H1 (cell line): ENCODE results near the gene DCXR. TPM values are rescaled to one million over a fixed set of nuclear protein-coding genes. Genes with fewer than 3 reads are reported as not detected.

Source experiments
- CTCF ChIA-PET: fragments of 300-600 bp; sonication (Branson Sonifier 250); formaldehyde crosslinking; loops from one replicate; lab custom pipeline; 2021; ENCODE audit not compliant: partially characterized antibody; lab: Charles Lee
- POLR2A ChIA-PET: fragments of 300-600 bp; sonication (Branson Sonifier 250); formaldehyde crosslinking; loops from one replicate; lab custom pipeline; 2021; ENCODE audit warnings: inconsistent platforms; ENCODE audit not compliant: partially characterized antibody; lab: Charles Lee
- DNase-seq, 2 experiments: peaks; one replicate each; pipeline versions ENCODE4 v3.0.0 to v3.0.0-alpha.2; 2010 to 2022; ENCODE audit warnings: low spot score in 2 of 2, low read depth in 1 of 2, mixed read lengths in 1 of 2
- FAIRE-seq: peaks from 2 replicates; lab custom pipeline; 2011; peaks lifted over from hg19 to GRCh38; lab: Jason Lieb, UNC
- H2AFZ ChIP-seq: 2 replicates; pipeline ENCODE4 v1.8.1; 2012; ENCODE audit warnings: low read length, inconsistent platforms
- H2AK5ac ChIP-seq: 2 replicates; pipeline ENCODE4 v1.6.1; 2013; ENCODE audit warnings: low read depth, low read length
- H2BK120ac ChIP-seq: replicated peaks from 2 replicates; pipeline ENCODE3; 2013; ENCODE audit warnings: low read depth, low read length, inconsistent platforms
- H2BK12ac ChIP-seq: 2 replicates; pipeline ENCODE4 v1.6.1; 2013; ENCODE audit warnings: low read depth, low read length
- H2BK15ac ChIP-seq: 2 replicates; pipeline ENCODE4 v1.6.1; 2013; ENCODE audit warnings: low read length
- H2BK20ac ChIP-seq: 2 replicates; pipeline ENCODE4 v1.6.1; 2013; ENCODE audit warnings: low read length
- H2BK5ac ChIP-seq: 2 replicates; pipeline ENCODE4 v1.6.1; 2013; ENCODE audit warnings: low read depth, low read length
- H3K14ac ChIP-seq: 2 replicates; pipeline ENCODE4 v1.6.1; 2013; ENCODE audit warnings: inconsistent platforms; ENCODE audit not compliant: insufficient read length
- H3K18ac ChIP-seq: 2 replicates; pipeline ENCODE4 v1.6.1; 2013; ENCODE audit warnings: low read length; ENCODE audit errors: extremely low read depth
- H3K23ac ChIP-seq: 2 replicates; pipeline ENCODE4 v1.6.1; 2013; ENCODE audit warnings: inconsistent platforms; ENCODE audit not compliant: insufficient read length
- H3K23me2 ChIP-seq: 2 replicates; pipeline ENCODE4 v1.6.1; 2013; ENCODE audit warnings: low read depth, low read length
- H3K27ac ChIP-seq: 2 replicates; pipeline ENCODE4 v1.6.1; 2011; ENCODE audit warnings: low read depth, low read length, inconsistent platforms
- H3K27me3 ChIP-seq, 4 experiments: replicated peaks in 1 of 4; 1 replicate in 1 of 4; 2 replicates in 3 of 4; pipeline versions ENCODE4 v1.6.1 to v1.8.1; 2011 to 2013; ENCODE audit warnings: low read length in 3 of 4, mild to moderate bottlenecking in 3 of 4, inconsistent platforms in 2 of 4, mixed read lengths in 2 of 4, moderate library complexity in 1 of 4; ENCODE audit not compliant: control insufficient read depth in 3 of 4, insufficient read depth in 3 of 4; ENCODE audit errors: extremely low read depth in 1 of 4
- H3K36me3 ChIP-seq, 4 experiments: 2 replicates each; pipeline versions ENCODE4 v1.6.1 to v1.8.1; 2011 to 2013; ENCODE audit warnings: mild to moderate bottlenecking in 4 of 4, low read length in 3 of 4, moderate library complexity in 2 of 4, control low read depth in 1 of 4, inconsistent platforms in 1 of 4; ENCODE audit not compliant: insufficient read depth in 4 of 4, control insufficient read depth in 2 of 4
- H3K4ac ChIP-seq: replicated peaks from 2 replicates; pipeline ENCODE3; 2013; ENCODE audit warnings: low read length, low read depth, mixed read lengths, inconsistent platforms; ENCODE audit not compliant: insufficient read length
- H3K4me1 ChIP-seq, 4 experiments: replicated peaks in 1 of 4; 1 replicate in 1 of 4; 2 replicates in 3 of 4; pipeline versions ENCODE4 v1.6.1 to v1.8.1; 2011 to 2013; ENCODE audit warnings: low read length in 3 of 4, inconsistent platforms in 2 of 4, mixed read lengths in 1 of 4; ENCODE audit not compliant: insufficient read depth in 4 of 4, control insufficient read depth in 3 of 4
- H3K4me2 ChIP-seq, 2 experiments: 2 replicates each; pipeline versions ENCODE4 v1.6.1 to v1.8.1; 2011 to 2013; ENCODE audit warnings: low read depth in 2 of 2, low read length in 2 of 2, control low read depth in 1 of 2, inconsistent platforms in 1 of 2, mild to moderate bottlenecking in 1 of 2; ENCODE audit not compliant: insufficient read depth in 1 of 2
- H3K4me3 ChIP-seq, 4 experiments: fragments of 200-600, 300-600 bp in 1 of 4; sonication (generic), shearing (Covaris generic), sonication (Bioruptor Twin) in 1 of 4; 2 replicates each; pipeline versions ENCODE4 v1.5.1 to v1.8.1; 2011 to 2016; ENCODE audit warnings: low read length in 4 of 4, low read depth in 3 of 4, control low read depth in 2 of 4, inconsistent platforms in 2 of 4, mild to moderate bottlenecking in 2 of 4, mixed read lengths in 1 of 4, moderate library complexity in 1 of 4; ENCODE audit not compliant: insufficient read depth in 2 of 4; ENCODE audit errors: extremely low read depth in 1 of 4
- H3K56ac ChIP-seq: replicated peaks from 2 replicates; pipeline ENCODE3; 2013; ENCODE audit warnings: low read depth, mild to moderate bottlenecking, mixed read lengths, low read length, inconsistent platforms; ENCODE audit not compliant: insufficient read length
- H3K79me1 ChIP-seq: 2 replicates; pipeline ENCODE4 v1.6.1; 2013; ENCODE audit warnings: low read depth, low read length, control low read depth
- H3K79me2 ChIP-seq, 2 experiments: 2 replicates each; pipeline versions ENCODE4 v1.6.1 to v1.8.1; 2012 to 2013; ENCODE audit warnings: low read length in 2 of 2, mild to moderate bottlenecking in 2 of 2, inconsistent platforms in 1 of 2; ENCODE audit not compliant: insufficient read depth in 2 of 2, control insufficient read depth in 1 of 2
- H3K9ac ChIP-seq, 4 experiments: replicated peaks in 1 of 4; 1 replicate in 1 of 4; 2 replicates in 3 of 4; pipeline versions ENCODE4 v1.6.1 to v1.8.1; 2011 to 2013; ENCODE audit warnings: low read depth in 3 of 4, low read length in 3 of 4, control low read depth in 2 of 4, mild to moderate bottlenecking in 2 of 4, moderate library complexity in 2 of 4, inconsistent platforms in 1 of 4; ENCODE audit errors: extremely low read depth in 1 of 4
- H3K9me3 ChIP-seq, 2 experiments: 2 replicates each; pipeline versions ENCODE4 v1.6.1 to v1.8.1; 2012 to 2013; ENCODE audit warnings: mild to moderate bottlenecking in 2 of 2, moderate library complexity in 2 of 2, control low read depth in 1 of 2, inconsistent platforms in 1 of 2, low read depth in 1 of 2, low read length in 1 of 2, mixed read lengths in 1 of 2; ENCODE audit not compliant: insufficient read depth in 2 of 2
- H4K20me1 ChIP-seq, 2 experiments: replicated peaks in 1 of 2; 2 replicates each; pipeline versions ENCODE3 to v1.8.1; 2011 to 2013; ENCODE audit warnings: inconsistent platforms in 2 of 2, low read length in 2 of 2, mild to moderate bottlenecking in 1 of 2; ENCODE audit not compliant: insufficient read depth in 2 of 2, control insufficient read depth in 1 of 2
- H4K5ac ChIP-seq: 2 replicates; pipeline ENCODE4 v1.6.1; 2013; ENCODE audit warnings: low read length, low read depth, mixed read lengths, inconsistent platforms; ENCODE audit not compliant: insufficient read length
- H4K8ac ChIP-seq: 2 replicates; pipeline ENCODE4 v1.8.0; 2013; ENCODE audit warnings: mild to moderate bottlenecking, moderate library complexity, low read length, inconsistent platforms; ENCODE audit not compliant: insufficient read depth; ENCODE audit errors: extremely low read depth
- H4K91ac ChIP-seq: replicated peaks from 2 replicates; pipeline ENCODE3; 2013; ENCODE audit warnings: low read length, mixed read lengths, inconsistent platforms; ENCODE audit not compliant: insufficient read length
- BACH1 ChIP-seq: IDR thresholded peaks from 2 replicates; pipeline ENCODE4 v1.6.1; 2012; ENCODE audit warnings: low read length, improper control_type of control experiment
- RNF2 ChIP-seq: fragments of 200-900, 300-1000 bp; sonication (generic); IDR thresholded peaks from 2 replicates; pipeline ENCODE4 v1.7.1; 2016; ENCODE audit warnings: borderline replicate concordance, low read depth, mild to moderate bottlenecking, antibody characterized with exemption, low read length; ENCODE audit not compliant: poor library complexity, severe bottlenecking; ENCODE audit errors: missing control alignments
- ZNF274 ChIP-seq: IDR thresholded peaks from 2 replicates; pipeline ENCODE4 v1.7.0; 2012; ENCODE audit warnings: low read length, borderline replicate concordance; ENCODE audit errors: extremely low read depth
- WGBS, 2 experiments: shearing (Covaris generic) in 1 of 2; methylation state at CpG; one replicate each; pipeline versions ENCODE4 v1.1.6 to v1.1.7; 2013 to 2015; ENCODE audit warnings: low lambda C conversion rate in 2 of 2, mixed read lengths in 2 of 2, inconsistent platforms in 1 of 2, low coverage in 1 of 2, missing lambda C conversion rate in 1 of 2; ENCODE audit not compliant: insufficient replicate concordance in 2 of 2, insufficient coverage in 1 of 2, insufficient read length in 1 of 2; ENCODE audit errors: extremely low coverage in 1 of 2, missing lambda C conversion rate in 1 of 2; 5-methylcytosine and 5-hydroxymethylcytosine counted together
- polyA plus RNA-seq, 7 experiments: library from polyadenylated mRNA; depleted of rRNA in 3 of 7; stranded (reverse) in 5 of 7; unstranded in 2 of 7; fragments of >200 nt in 5 of 7; fragments of 200-250 nt in 2 of 7; gene quantifications; 1 replicate in 5 of 7; 2 replicates in 1 of 7; 4 replicates in 1 of 7; pipeline versions ENCODE4 v1.2.1 to v1.2.3, GENCODE V29; 2011 to 2013; ENCODE audit warnings: missing spikeins in 2 of 7, mixed read lengths in 2 of 7
- total RNA-seq: library from RNA; stranded (reverse); fragmentation: NEBNext Ultra II Directional; extraction: Animal tissue kit (Norgen Biotek cat#: 25700); gene quantifications from 2 replicates; pipeline ENCODE4 v1.2.1, GENCODE V29; 2021

DCXR gene
- total and polyA plus RNA-seq, 2 of the 8 experiments (the other 6 are each of a cell fraction or from before 2014, with no cell fraction given) = 96.3 to 212 TPM

- Histone ChIP-seq H3K79me1 (peaks cover 6% of the 10 kb centered on the region; the same call in 1 of the 2 replicates), H3K4ac (no peak overlapping the region), H3K4me2 (no peak overlapping the region), H4K5ac (no peak overlapping the region), H2BK15ac (no peak overlapping the region), H4K20me1 (peaks cover 4 to 21% of the 10 kb centered on the region in 2 experiments), H4K91ac (no peak overlapping the region), H3K27ac (no peak overlapping the region), H3K4me3 (no peak overlapping the region), H3K9me3 (no peaks in the 10 kb centered on the region), H3K18ac (no peak overlapping the region), H3K27me3 (no peaks in the 10 kb centered on the region; a peak in 1 of 7 replicates), H3K79me2 (peaks cover 0 to 12% of the 10 kb centered on the region in 2 experiments; a peak in 1 of 4 replicates), H2BK20ac (no peak overlapping the region), H3K9ac (peak overlapping the region in 1 of 4 experiments; percentile 37; a peak in 2 of 7 replicates), H4K8ac (peak overlapping the region; percentile 5; the same call in 1 of the 2 replicates), H2AK5ac (no peak overlapping the region), H3K4me1 (peaks cover 0 to 11% (median 6%) of the 10 kb centered on the region in 4 experiments; a peak in 5 of 7 replicates), H2AFZ (no peak overlapping the region), H3K56ac (no peak overlapping the region), H3K23ac (no peak overlapping the region), H3K14ac (no peak overlapping the region), H3K36me3 (peaks cover 10 to 29% (median 22%) of the 10 kb centered on the region in 4 experiments), H2BK12ac (no peak overlapping the region), H2BK120ac (no peak overlapping the region), H2BK5ac (no peak overlapping the region), H3K23me2 (peaks cover 6% of the 10 kb centered on the region; the same call in 1 of the 2 replicates)
- no peak for DNase-seq
- no peak for FAIRE-seq
- WGBS, 2 experiments = 86% methylated on average over 15 of the region's 26 CpGs; no CpG with 5 or more reads in 1 of the 2 experiments
- ChIA-PET POLR2A (interaction anchor here (0.6 to 13.2 kb wide), 16 partner anchors 9 to 53 kb away, joined by 3 to 161 read pairs (median 6); partner anchors contain the start of genes DUS1L and RAC3), CTCF (interaction anchor here (1.0 to 5.4 kb wide), 4 partner anchors 10 to 100 kb away, joined by 3 to 40 read pairs (median 6); partner anchors contain the start of genes DUS1L and RAC3)
- TF ChIP-seq BACH1 = no peak
- TF ChIP-seq RNF2 = no peak
- no peak for TF ChIP-seq ZNF274
Measured at GRCh38 chr17:82055023-82055964, 17.8 kb upstream of the DCXR start.
